GM12892 (cell line): ENCODE results near the gene MAP4K4.

Experiments
- POLR2A ChIP-seq: IDR thresholded peaks from 2 replicates; pipeline ENCODE4 v1.6.1; 2011; ENCODE audit warnings: low read depth, low read length, control low read depth
- POLR2AphosphoS5 ChIP-seq: IDR thresholded peaks from 2 replicates; pipeline ENCODE4 v1.6.1; 2011; ENCODE audit warnings: low read depth, low read length, control low read depth

- TF ChIP-seq POLR2A (no peak), POLR2AphosphoS5 (no peak)
These were observed 89.6 kb downstream of the MAP4K4 start for GRCh38 chr2:101787097-101787496.
